AML-193 (cell line): ENCODE measurements around the gene TBRG1.
"Not testable (repeated sequence)": the region's sequence is repeated elsewhere in the genome, so short reads cannot be mapped to it uniquely, and the experiment has no call there.

Source experiments
- DNase-seq, 2 experiments: peaks; one replicate each; lab custom pipeline; 2025; lab: John Stamatoyannopoulos, UW

Gene TBRG1

GRCh38 chr11:124622531-124623451 is at the start of gene TBRG1:
TSS of gene TBRG1 (plus strand) at chr11:124622864. CDS start at chr11:124623084, 220 bp downstream.
- peak; percentile 69 to 74 for DNase-seq

GRCh38 chr11:124577716-124578427 is 44.8 kb upstream of the TBRG1 start:
- no peak for DNase-seq

GRCh38 chr11:124578761-124579160 is 43.9 kb upstream of the TBRG1 start:
- DNase-seq, result no peak

DNA sequence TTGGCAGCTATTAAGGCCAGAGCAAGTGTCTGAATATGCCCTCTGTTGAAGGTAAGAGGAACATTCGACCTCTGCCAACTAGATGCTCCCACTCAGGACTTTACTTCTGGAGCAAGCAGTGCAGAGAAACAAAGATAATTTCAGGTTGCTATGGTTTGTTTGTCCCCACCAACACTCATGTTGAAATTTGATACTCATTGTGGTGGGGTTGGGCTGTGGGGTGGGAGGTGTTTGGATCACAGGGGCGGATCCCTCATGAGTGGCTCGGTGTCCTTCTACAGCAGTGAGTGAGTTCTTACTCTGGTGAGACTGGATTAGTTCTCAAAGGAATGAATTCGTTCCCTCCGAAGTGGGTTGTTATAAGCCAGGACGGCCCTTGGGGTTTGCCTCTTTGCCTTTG is 40.8 kb upstream of the TBRG1 start:
- DNase-seq, result no peak

DNA sequence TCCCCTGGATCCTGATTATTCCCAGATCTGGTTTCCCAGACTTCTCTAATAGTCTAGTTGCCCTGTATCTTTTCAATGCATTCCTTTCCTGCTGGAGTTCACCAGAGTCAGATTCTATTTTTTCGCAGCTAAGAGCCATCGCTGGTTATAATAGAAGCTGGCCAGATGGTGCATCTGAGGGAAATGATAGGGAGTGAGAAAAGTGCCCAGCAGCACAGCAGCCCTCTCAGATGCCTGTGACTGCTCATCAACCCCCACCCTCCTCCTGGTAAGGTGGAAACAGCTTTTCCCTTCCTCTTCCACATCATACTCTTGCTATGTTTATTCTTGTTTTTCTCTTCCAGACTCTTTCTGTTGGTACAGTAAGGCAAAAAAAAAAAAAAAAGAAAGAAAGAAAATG is 40.1 kb upstream of the TBRG1 start:
- DNase-seq, result no peak

GRCh38 chr11:124583781-124584180 is 38.9 kb upstream of the TBRG1 start:
- DNase-seq, result no peak

DNA sequence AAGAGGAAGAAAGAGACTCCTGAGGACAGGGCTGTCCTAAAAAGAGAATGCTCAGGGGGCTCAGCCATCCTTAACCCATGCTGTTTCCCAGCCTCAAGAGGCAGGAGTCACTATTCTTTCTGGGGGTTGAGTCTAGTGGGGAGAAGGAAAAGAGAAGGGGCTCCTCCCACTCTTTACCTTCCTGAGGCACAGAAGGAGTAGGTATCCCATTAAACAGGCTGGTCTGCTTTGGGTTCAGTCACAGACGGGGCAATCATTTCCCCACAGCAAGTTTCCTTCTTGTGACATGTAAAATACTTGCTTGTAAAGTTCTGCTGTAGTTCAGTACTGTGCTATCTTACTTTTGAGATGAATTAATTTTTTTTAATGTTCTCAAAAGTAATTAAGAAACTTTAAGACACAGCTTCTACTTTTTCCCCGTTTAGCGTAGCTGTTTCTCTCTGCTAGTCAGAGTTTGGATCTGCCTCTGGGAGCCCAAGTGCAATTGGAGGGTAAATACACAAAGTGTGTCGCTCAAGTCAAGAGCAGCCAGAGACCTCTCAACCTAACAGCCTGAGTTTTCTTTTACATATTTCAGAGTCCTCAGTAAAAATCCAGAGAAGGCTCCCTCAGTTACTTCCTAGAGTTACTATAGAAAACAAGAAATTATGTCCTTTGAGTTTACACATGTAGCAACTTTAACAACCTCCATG is 37.8 kb upstream of the TBRG1 start:
- no peak for DNase-seq

GRCh38 chr11:124586238-124586860 is 36.3 kb upstream of the TBRG1 start:
- DNase-seq, result peak; percentile 38 to 56

DNA sequence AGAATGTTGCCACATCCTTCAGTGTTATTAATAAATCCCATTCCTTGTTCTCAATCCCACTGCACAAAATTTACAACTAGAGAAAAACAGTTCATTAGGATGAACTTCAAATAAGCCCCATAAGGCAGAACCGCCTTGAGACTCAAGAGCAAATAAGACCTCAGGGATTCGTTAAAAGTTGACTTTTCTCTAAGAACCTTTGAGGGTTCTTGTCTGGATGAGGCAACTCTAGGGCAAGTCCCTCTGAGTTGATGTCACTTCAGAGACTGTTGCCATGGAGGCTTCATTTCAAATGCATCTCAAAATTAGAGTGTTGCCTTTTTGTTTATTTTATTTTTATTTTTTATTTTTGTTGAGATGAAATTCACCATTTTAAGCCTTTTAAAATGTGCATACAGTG is 31.2 kb upstream of the TBRG1 start:
- DNase-seq, result no peak

GRCh38 chr11:124592627-124593026 is 30.0 kb upstream of the TBRG1 start:
- DNase-seq, result no peak

GRCh38 chr11:124595302-124595701 is 27.4 kb upstream of the TBRG1 start:
- DNase-seq, result no peak

DNA sequence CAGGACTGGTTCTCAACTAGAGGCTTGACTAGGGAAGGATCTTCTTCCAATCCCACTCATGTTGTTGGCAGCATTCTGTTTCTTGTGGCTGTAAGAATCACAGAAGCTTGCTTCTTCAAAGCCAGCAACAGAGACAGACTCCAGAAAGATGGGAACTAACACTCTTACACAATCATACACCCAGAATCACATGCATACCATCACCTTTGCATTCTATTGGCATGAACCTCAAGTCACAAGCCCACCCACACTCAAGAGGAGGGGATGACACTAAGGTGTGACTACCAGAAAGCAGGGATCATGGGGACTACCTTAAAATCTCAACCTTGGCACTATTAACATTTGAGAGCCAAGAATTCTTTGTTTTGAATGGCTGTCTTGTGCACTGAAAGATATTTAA is 25.0 kb upstream of the TBRG1 start:
- DNase-seq, result no peak

GRCh38 chr11:124600621-124601320 is 21.9 kb upstream of the TBRG1 start:
- no peak for DNase-seq

GRCh38 chr11:124602193-124602592 is 20.5 kb upstream of the TBRG1 start:
- no peak for DNase-seq

DNA sequence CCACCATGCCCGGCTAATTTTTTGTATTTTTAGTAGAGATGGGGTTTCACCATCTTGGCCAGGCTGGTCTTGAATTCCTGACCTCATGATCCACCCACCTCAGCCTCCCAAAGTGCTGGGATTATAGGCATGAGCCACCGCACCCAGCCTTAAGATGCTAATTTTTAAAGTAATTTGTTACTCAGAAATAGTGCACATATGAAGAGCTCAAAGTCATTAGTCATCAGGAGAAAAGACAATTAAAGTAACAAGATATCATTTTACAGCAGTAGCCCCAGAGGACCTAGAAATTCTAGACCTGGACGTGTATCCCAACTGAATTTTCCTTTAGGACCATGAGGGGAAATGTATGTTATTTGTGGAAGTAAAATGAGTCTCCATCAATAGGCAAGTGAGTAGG is 19.9 kb upstream of the TBRG1 start:
- not testable (repeated sequence) for DNase-seq

DNA sequence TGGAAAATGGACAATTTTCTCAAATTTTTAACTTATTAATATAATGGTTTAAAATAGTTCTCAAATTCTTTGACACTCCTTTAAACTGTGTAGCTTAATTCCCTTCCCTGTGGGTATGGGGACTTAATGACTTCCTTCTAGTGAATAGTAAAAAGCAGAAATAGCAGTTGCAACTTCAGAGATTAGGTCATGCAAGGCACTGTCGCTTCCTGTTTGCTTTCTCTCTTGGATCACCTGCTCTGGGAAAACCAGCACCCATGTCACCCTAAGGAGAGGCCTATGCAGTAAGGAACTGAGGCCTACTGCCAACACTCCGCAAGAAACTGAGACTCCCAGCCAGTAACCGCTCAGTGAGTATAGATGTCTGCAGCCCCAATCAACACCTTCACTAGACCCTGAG is 16.9 kb upstream of the TBRG1 start:
- DNase-seq, result peak; percentile 58 to 83

- no peak for DNase-seq
These were observed 14.5 kb upstream of the TBRG1 start for GRCh38 chr11:124608147-124608546.

GRCh38 chr11:124610295-124610694 is 12.4 kb upstream of the TBRG1 start:
- DNase-seq, result no peak

DNA sequence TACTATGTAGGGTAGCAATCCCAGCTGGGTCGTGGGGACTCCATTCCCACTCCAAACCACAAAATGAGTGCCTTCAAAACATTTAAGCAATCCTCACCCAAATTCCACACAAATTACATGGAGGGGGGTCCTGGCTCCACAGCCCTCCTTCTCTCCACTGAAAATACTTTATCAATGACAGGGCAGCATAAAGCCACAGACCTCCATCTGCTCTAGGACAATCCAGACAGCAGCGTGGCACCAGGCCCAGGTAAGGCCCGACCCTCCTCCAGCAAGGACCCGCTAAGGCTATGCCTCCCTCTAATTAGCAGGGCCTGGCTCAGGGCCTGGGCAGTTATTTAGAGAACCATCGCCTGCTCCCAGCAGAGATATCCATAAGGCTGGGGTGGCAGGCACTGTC is 11.6 kb upstream of the TBRG1 start, which contains the start of gene PANX3:
TSS of gene PANX3 (plus strand) at position 365 of the 400 bp plus-strand sequence. CDS start 129 bp downstream, outside the sequence.
- no peak for DNase-seq

DNA sequence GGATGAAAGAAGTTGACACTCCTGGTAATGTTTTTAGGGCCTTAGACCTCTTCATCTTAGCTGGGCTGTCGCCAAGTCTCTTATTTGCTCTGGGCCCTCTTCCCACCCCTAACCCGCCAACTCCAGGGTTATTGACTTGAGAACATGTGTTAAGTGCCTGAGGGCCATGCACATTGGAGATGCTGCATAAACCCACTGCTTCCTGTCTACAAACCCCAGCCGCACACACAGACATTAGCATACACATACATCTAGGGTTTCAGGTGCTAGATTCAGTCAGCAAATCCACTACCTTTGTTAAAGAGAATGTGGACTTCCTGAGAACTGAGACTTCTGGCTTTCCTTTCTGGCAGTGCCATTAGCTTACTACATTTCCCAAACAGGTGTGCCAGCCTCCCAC is 10.6 kb upstream of the TBRG1 start:
- DNase-seq, result no peak

DNA sequence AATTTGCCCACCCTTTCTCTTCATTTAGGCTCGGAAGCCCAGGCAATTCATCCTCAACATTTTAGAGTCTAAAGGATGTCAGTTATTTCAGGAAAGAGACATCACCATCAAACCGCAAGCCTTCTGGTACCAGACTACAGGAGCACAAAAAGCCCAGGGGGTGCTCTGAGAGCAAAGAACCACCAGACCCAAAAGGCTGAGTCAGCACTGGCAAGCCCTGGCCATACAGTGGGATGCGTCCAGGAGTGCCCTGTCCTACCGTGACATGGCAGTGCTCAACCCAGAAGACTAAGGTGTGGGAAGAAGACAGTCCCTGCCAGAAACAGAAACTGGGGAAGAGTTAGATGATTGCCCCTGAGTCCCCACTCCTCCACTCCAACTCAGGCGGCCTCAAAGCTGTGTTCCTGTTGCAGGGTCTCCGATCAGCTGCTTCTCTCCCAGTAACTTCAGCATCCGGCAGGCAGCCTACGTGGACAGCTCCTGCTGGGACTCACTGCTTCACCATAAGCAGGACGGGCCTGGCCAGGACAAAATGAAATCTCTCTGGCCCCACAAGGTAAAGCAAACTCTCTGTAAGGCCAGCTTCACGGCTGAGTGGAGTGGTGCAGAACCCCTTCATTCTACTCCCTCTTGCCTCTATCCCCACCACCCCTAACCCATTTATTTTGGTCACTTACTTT is 10.0 kb upstream of the TBRG1 start:
- DNase-seq, result no peak
